K562 (cell line): Measurements from ENCODE around the gene LAMB2. TPM values are rescaled to one million over a fixed set of nuclear protein-coding genes. Genes with fewer than 3 reads are reported as not detected.

Source experiments
- ARID3B ChIP-seq: fragments of 250-450 bp; sonication (Bioruptor Pico); IDR thresholded peaks from 2 replicates; pipeline ENCODE4 v1.4.0; 2020; ENCODE audit warnings: borderline replicate concordance
- BMI1 ChIP-seq: fragments of 150-350 bp; IDR thresholded peaks from 2 replicates; pipeline ENCODE4 v1.6.1; 2014; ENCODE audit warnings: low read length
- MEF2D ChIP-seq: conservative IDR thresholded peaks from 2 replicates; pipeline ENCODE4 v1.6.1; 2016; ENCODE audit warnings: low read depth, missing genetic modification characterization, missing compliant biosample characterization
- MGA ChIP-seq: fragments of 450-650 bp; IDR thresholded peaks from 2 replicates; pipeline ENCODE4 v1.6.1; 2016; ENCODE audit warnings: mild to moderate bottlenecking, moderate library complexity
- RFX5 ChIP-seq: IDR thresholded peaks from 2 replicates; pipeline ENCODE4 v1.6.1; 2011; ENCODE audit warnings: low read depth, mild to moderate bottlenecking, improper control_type of control experiment, low read length
- ZNF384 ChIP-seq: IDR thresholded peaks from 2 replicates; pipeline ENCODE4 v1.6.1; 2012; ENCODE audit warnings: low read depth, low read length, improper control_type of control experiment
- polyA plus RNA-seq, 8 experiments: library from polyadenylated mRNA; depleted of rRNA in 4 of 8; stranded (reverse) in 5 of 8; unstranded in 3 of 8; fragments of >200 nt; fragmentation: Nextera tagmentation in 2 of 8; fragmentation: Illumina TruSeq in 1 of 8; extraction: Ambion mirVana in 2 of 8; extraction: Trizol in 1 of 8; gene quantifications; 2 replicates each; pipeline versions ENCODE4 v1.2.1 to v1.2.3, GENCODE V29; 2011 to 2014; ENCODE audit warnings: inconsistent platforms in 1 of 8, missing spikeins in 1 of 8
- total RNA-seq, 7 experiments: library from RNA; depleted of rRNA in 6 of 7; stranded (reverse); fragments of >200 nt in 6 of 7; fragmentation: Illumina TruSeq in 2 of 7; extraction: Trizol in 2 of 7; gene quantifications; 2 replicates each; pipeline versions ENCODE4 v1.2.1 to v1.2.3, GENCODE V29; 2011 to 2021; ENCODE audit warnings: low replicate concordance in 1 of 7

Gene LAMB2
- total and polyA plus RNA-seq, 9 of the 15 experiments (the other 6 are each of a cell fraction or from before 2014, with no cell fraction given), result 1.4 to 26.0 (median 16.2) TPM

- TF ChIP-seq ARID3B (CRISPR knock-in tag) (no peak), MEF2D (no peak), RFX5 (no peak), ZNF384 (no peak), MGA (no peak), BMI1 (no peak)
These were observed 34.4 kb downstream of the LAMB2 start (continued) for GRCh38 chr3:49098429-49098828.
